ENCODE measurements around the gene ENG. TPM values are rescaled to one million over a fixed set of nuclear protein-coding genes. Genes with fewer than 3 reads are reported as not detected.

Gene ENG
- total and polyA plus RNA-seq, 4 donors = 41.1 to 317 (median 131) TPM

GRCh38 chr9:127788337-127789011 lies 66.0 kb downstream of the ENG start:
- ATAC-seq (ENCODE audit: insufficient read depth, low FRiP score) (no peak), DNase-seq (no peak)
- no peak overlapping the region for H3K4me3 ChIP-seq
- WGBS, 2 donors = 91 to 94% methylated on average over 26 of the region's 26 CpGs
- H3K9ac ChIP-seq (ENCODE audit: insufficient read depth in 1 of 2, low read length in 2 of 2) = no peak overlapping the region
- no peaks in the 10 kb centered on the region for H3K27me3 ChIP-seq (ENCODE audit: control insufficient read depth in 3 of 3, insufficient read depth in 3 of 3, low read length in 2 of 3)
- H3K27ac ChIP-seq (ENCODE audit: low read depth in 1 of 2, low read length in 1 of 2) = no peak overlapping the region
- H3K9me3 ChIP-seq (ENCODE audit: control insufficient read depth in 4 of 4, insufficient read depth in 3 of 4, low read length in 3 of 4) = no peaks in the 10 kb centered on the region
- no peak for TF ChIP-seq CTCF (IDR thresholded peaks at IDR 0.05; ENCODE audit: control extremely low read depth, extremely low read depth)
- peaks cover 14 to 45% (median 35%) of the 10 kb centered on the region in 4 donors for H3K36me3 ChIP-seq (ENCODE audit: control insufficient read depth in 4 of 4, insufficient read depth in 4 of 4, low read length in 4 of 4)
- peaks cover 0 to 12% (median 6%) of the 10 kb centered on the region in 5 donors for H3K4me1 ChIP-seq (ENCODE audit: control insufficient read depth in 5 of 5, insufficient read depth in 5 of 5, low read length in 5 of 5)

- no peaks in the 10 kb centered on the region for H3K27me3 ChIP-seq (ENCODE audit: control insufficient read depth in 3 of 3, insufficient read depth in 3 of 3, low read length in 2 of 3)
- peaks cover 14 to 42% (median 35%) of the 10 kb centered on the region in 4 donors for H3K36me3 ChIP-seq (ENCODE audit: control insufficient read depth in 4 of 4, insufficient read depth in 4 of 4, low read length in 4 of 4)
- peak overlapping the region; percentile 91 to 96 for H3K27ac ChIP-seq (ENCODE audit: low read depth in 1 of 2, low read length in 1 of 2)
- WGBS, 2 donors = 1 to 2% methylated on average over 12 of the region's 12 CpGs
- DNase-seq = no peak
- H3K9me3 ChIP-seq (ENCODE audit: control insufficient read depth in 4 of 4, insufficient read depth in 3 of 4, low read length in 3 of 4) = no peaks in the 10 kb centered on the region
- ATAC-seq (ENCODE audit: insufficient read depth, low FRiP score) = no peak
- TF ChIP-seq CTCF (IDR thresholded peaks at IDR 0.05; ENCODE audit: control extremely low read depth, extremely low read depth) = no peak
- peaks cover 0 to 10% (median 3%) of the 10 kb centered on the region in 5 donors for H3K4me1 ChIP-seq (ENCODE audit: control insufficient read depth in 5 of 5, insufficient read depth in 5 of 5, low read length in 5 of 5)
- no peak overlapping the region for H3K9ac ChIP-seq (ENCODE audit: insufficient read depth in 1 of 2, low read length in 2 of 2)
- H3K4me3 ChIP-seq = peak overlapping the region; percentile 88
These were observed 67.7 kb downstream of the ENG start for GRCh38 chr9:127786773-127787104.

GRCh38 chr9:127785933-127786772 lies 68.3 kb downstream of the ENG start, which contains the start of gene CDK9:
CDK9 (plus strand) TSS chr9:127786034; CDS start chr9:127786149, 115 bp downstream.
- H3K4me3 ChIP-seq = peak within 1 kb of the TSS; percentile 88
- WGBS, 2 donors = 1% methylated on average over 64 to 75 of the region's 75 CpGs
- no peaks in the 10 kb centered on the region for H3K27me3 ChIP-seq (ENCODE audit: control insufficient read depth in 3 of 3, insufficient read depth in 3 of 3, low read length in 2 of 3)
- H3K36me3 ChIP-seq (ENCODE audit: control insufficient read depth in 4 of 4, insufficient read depth in 4 of 4, low read length in 4 of 4) = peaks cover 14 to 38% (median 32%) of the 10 kb centered on the region in 4 donors
- DNase-seq (peak; percentile 92 to 94 (median 94)), ATAC-seq (ENCODE audit: insufficient read depth, low FRiP score) (peak; percentile 84)
- peak within 1 kb of the TSS; percentile 96 for H3K27ac ChIP-seq (ENCODE audit: low read depth in 1 of 2, low read length in 1 of 2)
- H3K4me1 ChIP-seq (ENCODE audit: control insufficient read depth in 5 of 5, insufficient read depth in 5 of 5, low read length in 5 of 5) = peaks cover 0 to 10% (median 3%) of the 10 kb centered on the region in 5 donors
- peak within 1 kb of the TSS in 1 of 2 donors; percentile 19 for H3K9ac ChIP-seq (ENCODE audit: insufficient read depth in 1 of 2, low read length in 2 of 2)
- no peaks in the 10 kb centered on the region for H3K9me3 ChIP-seq (ENCODE audit: control insufficient read depth in 4 of 4, insufficient read depth in 3 of 4, low read length in 3 of 4)
- no peak for TF ChIP-seq CTCF (IDR thresholded peaks at IDR 0.05; ENCODE audit: control extremely low read depth, extremely low read depth)

Measured in lung (tissue), 12 donors.